Parathyroid adenoma (tissue), 2 donors: ENCODE measurements around the gene STK24.
"Not testable (repeated sequence)": the region's sequence is repeated elsewhere in the genome, so short reads cannot be mapped to it uniquely, and the experiment has no call there.

ENCODE experiments used
- H2AFZ ChIP-seq: fragments of 300-600 bp; sonication (generic); one replicate; pipeline ENCODE4 v1.7.0; 2017; ENCODE audit warnings: antibody characterized with exemption, mild to moderate bottlenecking
- H3K27ac ChIP-seq: fragments of 300-600 bp; sonication (generic); one replicate; pipeline ENCODE4 v1.7.0; 2017
- H3K27me3 ChIP-seq: fragments of 300-600 bp; sonication (generic); one replicate; pipeline ENCODE4 v1.7.0; 2017; ENCODE audit warnings: low read length; ENCODE audit not compliant: control insufficient read depth, insufficient read depth
- H3K36me3 ChIP-seq: fragments of 300-600 bp; sonication (generic); one replicate; pipeline ENCODE4 v1.7.0; 2017; ENCODE audit warnings: low read length; ENCODE audit not compliant: control insufficient read depth, insufficient read depth
- H3K4me1 ChIP-seq: fragments of 300-600 bp; sonication (generic); one replicate; pipeline ENCODE4 v1.7.0; 2017; ENCODE audit warnings: control low read depth
- H3K4me2 ChIP-seq: fragments of 300-600 bp; sonication (generic); one replicate; pipeline ENCODE4 v1.7.0; 2017; ENCODE audit warnings: low read length
- H3K4me3 ChIP-seq: fragments of 300-600 bp; sonication (generic); one replicate; pipeline ENCODE4 v1.7.0; 2017; ENCODE audit warnings: low read depth, low read length
- H3K79me2 ChIP-seq: fragments of 300-600 bp; sonication (generic); one replicate; pipeline ENCODE4 v1.7.0; 2017; ENCODE audit warnings: control low read depth
- H3K9ac ChIP-seq: fragments of 300-600 bp; sonication (generic); one replicate; pipeline ENCODE4 v1.7.0; 2017; ENCODE audit warnings: mild to moderate bottlenecking
- H3K9me3 ChIP-seq: fragments of 300-600 bp; sonication (generic); one replicate; pipeline ENCODE4 v1.7.0; 2017; ENCODE audit warnings: low read length; ENCODE audit not compliant: control insufficient read depth
- TF ChIP-seq, protein P1 (sequence below): fragments of 300-600 bp; sonication (generic); IDR thresholded peaks from one replicate; pipeline ENCODE4 v1.7.0; 2017; ENCODE audit warnings: antibody characterized with exemption, mild to moderate bottlenecking
- donor health status: primary hyperparathyroidism.

Gene STK24

DNA sequence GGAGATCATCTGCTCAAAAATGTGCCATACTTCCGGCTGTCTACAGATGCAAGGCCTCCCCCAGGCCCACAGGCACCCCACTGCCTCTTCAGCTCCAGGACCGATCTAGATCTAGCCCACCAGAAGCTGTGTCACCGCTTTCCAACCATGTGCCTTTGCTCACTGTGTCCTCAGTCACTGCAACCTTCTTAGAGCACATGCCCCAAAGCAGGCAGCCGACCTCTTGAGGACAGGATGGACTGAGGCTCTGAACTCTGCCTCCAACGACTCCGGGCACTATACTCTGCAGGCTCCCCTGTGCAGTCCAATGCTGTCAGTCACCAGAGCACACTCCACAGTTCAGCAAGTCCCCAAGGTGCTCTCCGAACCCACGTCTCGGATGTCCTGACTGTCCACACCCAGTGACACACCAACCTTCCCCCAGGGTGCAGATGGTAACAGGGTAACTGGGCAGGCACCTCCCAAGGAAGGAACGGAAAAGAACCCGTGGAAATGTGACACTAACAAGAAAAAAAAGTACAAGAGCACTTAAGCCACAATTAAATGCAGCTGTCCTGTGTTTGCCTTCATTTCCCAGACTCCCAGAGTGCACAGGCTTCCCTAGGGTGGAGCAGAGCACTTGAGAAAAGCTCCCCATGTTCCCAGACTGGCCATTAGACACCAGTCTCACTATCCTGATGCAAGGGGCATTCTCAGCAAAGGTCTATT, 4.8 kb downstream of the STK24 start:
- H3K4me2 ChIP-seq: no peak overlapping the region
- no peak overlapping the region for H3K4me3 ChIP-seq
- peaks cover 4% of the 10 kb centered on the region for H3K4me1 ChIP-seq
- no peak overlapping the region for H3K9ac ChIP-seq
- TF ChIP-seq, protein P1, sequence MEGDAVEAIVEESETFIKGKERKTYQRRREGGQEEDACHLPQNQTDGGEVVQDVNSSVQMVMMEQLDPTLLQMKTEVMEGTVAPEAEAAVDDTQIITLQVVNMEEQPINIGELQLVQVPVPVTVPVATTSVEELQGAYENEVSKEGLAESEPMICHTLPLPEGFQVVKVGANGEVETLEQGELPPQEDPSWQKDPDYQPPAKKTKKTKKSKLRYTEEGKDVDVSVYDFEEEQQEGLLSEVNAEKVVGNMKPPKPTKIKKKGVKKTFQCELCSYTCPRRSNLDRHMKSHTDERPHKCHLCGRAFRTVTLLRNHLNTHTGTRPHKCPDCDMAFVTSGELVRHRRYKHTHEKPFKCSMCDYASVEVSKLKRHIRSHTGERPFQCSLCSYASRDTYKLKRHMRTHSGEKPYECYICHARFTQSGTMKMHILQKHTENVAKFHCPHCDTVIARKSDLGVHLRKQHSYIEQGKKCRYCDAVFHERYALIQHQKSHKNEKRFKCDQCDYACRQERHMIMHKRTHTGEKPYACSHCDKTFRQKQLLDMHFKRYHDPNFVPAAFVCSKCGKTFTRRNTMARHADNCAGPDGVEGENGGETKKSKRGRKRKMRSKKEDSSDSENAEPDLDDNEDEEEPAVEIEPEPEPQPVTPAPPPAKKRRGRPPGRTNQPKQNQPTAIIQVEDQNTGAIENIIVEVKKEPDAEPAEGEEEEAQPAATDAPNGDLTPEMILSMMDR: no peak
- no peak overlapping the region for H2AFZ ChIP-seq
- no peaks in the 10 kb centered on the region for H3K9me3 ChIP-seq
- no peak overlapping the region for H3K27ac ChIP-seq
- no peaks in the 10 kb centered on the region for H3K36me3 ChIP-seq
- peaks cover 39% of the 10 kb centered on the region for H3K79me2 ChIP-seq
- no peaks in the 10 kb centered on the region for H3K27me3 ChIP-seq

DNA sequence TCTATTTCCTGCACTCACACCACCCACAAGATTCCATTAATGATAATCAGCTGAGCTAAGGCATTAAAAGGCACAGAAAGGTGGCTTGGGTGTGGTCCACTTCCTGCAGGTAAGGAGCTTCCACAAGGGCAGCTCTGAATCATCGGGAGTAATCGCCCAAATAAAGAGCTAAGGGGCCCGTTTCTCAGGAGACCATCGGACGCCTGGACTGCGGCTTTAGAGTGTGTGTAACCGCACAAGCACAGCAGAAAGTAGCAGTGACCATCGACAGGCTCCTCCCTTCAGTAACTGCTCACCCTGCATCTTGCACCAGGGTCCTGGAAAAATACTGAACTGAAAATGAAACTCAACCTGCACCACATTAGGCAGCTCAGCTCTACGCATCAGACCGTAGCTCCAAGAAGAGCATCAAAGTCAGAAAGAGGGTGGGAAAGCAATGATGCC, 6.0 kb downstream of the STK24 start:
- Histone ChIP-seq H3K9ac (no peak overlapping the region), H3K36me3 (no peaks in the 10 kb centered on the region), H3K27ac (peak overlapping the region; percentile 11), H3K79me2 (peaks cover 50% of the 10 kb centered on the region), H3K4me1 (peaks cover 4% of the 10 kb centered on the region), H2AFZ (no peak overlapping the region), H3K4me3 (no peak overlapping the region), H3K4me2 (peak overlapping the region; percentile 7), H3K9me3 (no peaks in the 10 kb centered on the region), H3K27me3 (no peaks in the 10 kb centered on the region)
- TF ChIP-seq, protein P1: no peak

DNA sequence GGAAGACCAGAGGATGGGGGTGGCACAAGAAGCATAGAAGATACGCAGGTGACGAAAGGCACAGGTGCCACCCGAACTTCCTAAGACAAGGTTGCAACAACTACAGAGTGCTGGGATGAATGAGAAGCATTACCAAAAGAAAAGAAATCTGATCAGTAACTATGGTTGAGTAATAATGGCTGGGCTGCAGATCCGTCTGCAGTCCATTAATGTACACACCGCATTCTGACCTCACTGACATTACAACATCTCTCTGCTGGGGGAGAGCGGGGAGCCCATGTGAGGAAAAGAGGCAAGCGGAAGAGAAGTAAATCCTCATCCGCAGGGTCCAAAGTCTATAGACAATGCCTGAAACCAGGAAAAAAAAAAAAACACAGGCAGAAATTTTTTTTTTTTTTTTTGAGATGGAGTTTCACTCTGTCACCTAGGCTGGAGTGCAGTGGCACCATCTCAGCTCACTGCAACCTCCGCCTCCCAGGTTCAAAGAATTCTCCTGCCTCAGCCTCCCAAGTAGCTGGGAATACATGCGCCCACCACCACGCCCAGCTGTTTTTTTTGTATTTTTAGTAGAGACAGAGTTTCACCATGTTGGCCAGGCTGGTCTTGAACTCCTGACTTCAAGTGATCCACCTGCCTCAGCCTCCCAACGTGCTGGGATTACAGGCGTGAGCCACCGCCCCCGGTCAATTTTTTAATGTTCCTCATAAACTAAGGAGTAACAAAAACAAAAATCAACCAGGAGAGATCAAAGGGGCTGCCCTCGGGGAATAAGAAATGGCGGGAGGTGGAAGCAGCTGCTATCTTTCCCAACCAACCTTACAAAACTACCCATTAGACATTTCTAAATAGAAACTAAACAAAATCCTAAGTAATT, 7.2 kb downstream of the STK24 start:
- not testable (repeated sequence) for H3K4me2 ChIP-seq, H3K27ac ChIP-seq, H3K4me3 ChIP-seq, H3K27me3 ChIP-seq, H3K9me3 ChIP-seq, H2AFZ ChIP-seq, H3K4me1 ChIP-seq, H3K36me3 ChIP-seq, H3K9ac ChIP-seq
- peaks cover 57% of the 10 kb centered on the region for H3K79me2 ChIP-seq

DNA sequence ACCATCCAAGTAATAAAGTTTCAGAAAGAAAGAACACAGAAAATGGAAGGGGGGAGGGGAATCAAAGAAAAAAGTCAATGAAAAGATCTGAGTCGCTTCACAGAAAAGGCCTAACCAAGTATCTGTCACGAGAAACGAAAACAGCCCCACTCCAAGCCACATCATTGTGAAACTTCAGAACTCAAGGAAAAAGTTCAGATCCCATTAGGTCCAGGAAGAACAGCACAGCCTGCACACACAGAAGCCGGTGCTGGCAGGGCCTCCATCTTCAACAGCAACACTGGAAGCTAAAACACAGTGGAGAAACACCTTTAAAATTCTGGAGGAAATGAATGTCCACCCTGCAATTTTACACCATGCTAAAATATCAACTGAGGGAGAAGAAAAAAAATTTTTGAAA, 8.0 kb downstream of the STK24 start:
- Histone ChIP-seq H3K27me3 (no peaks in the 10 kb centered on the region), H3K9me3 (no peaks in the 10 kb centered on the region), H3K79me2 (peaks cover 65% of the 10 kb centered on the region), H2AFZ (no peak overlapping the region), H3K4me1 (peaks cover 4% of the 10 kb centered on the region), H3K9ac (no peak overlapping the region), H3K36me3 (no peaks in the 10 kb centered on the region), H3K4me2 (no peak overlapping the region), H3K27ac (no peak overlapping the region), H3K4me3 (no peak overlapping the region)
- TF ChIP-seq, protein P1: no peak

DNA sequence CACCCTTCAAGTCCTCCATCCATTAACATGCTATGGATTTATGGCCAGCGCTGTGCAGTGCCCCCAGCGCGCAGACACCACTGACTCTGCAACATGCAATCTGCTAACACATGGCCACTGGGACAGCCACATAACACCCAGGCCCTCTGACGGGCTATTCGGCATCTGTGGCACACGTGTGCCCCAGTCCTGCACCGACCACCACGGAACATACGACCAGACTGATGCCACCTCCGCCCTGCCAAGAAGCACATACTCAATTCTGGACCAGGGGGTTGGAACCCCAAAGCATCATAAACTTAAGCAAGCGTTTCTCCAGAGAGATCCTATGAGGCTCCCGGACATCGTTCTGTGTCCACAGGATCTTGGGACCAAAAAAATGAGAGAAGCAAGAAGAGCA, 9.8 kb downstream of the STK24 start:
- Histone ChIP-seq H3K4me2 (no peak overlapping the region), H3K27me3 (no peaks in the 10 kb centered on the region), H3K9me3 (no peaks in the 10 kb centered on the region), H3K36me3 (no peaks in the 10 kb centered on the region), H3K27ac (no peak overlapping the region), H2AFZ (no peak overlapping the region), H3K9ac (no peak overlapping the region), H3K79me2 (peaks cover 71% of the 10 kb centered on the region), H3K4me3 (no peak overlapping the region), H3K4me1 (peaks cover 4% of the 10 kb centered on the region)
- TF ChIP-seq, protein P1: no peak
